HL-60 (cell line): ENCODE results near the gene MAT2A.

Source experiments
- DNase-seq, 2 experiments: peaks; one replicate each; pipeline ENCODE4 v3.0.0-alpha.2; 2010 to 2020; ENCODE audit warnings: low read depth in 1 of 2, low spot score in 1 of 2
- H3K27ac ChIP-seq: fragments of 250-450 bp; sonication (Bioruptor Pico); replicated peaks from 2 replicates; pipeline ENCODE4 v1.5.1; 2020; ENCODE audit warnings: mild to moderate bottlenecking, moderate library complexity
- H3K27me3 ChIP-seq: fragments of 250-450 bp; sonication (Bioruptor Pico); 2 replicates; pipeline ENCODE4 v1.5.1; 2021; ENCODE audit warnings: mild to moderate bottlenecking, moderate library complexity; ENCODE audit not compliant: insufficient read depth, poor library complexity, severe bottlenecking
- H3K4me3 ChIP-seq: replicated peaks from 2 replicates; pipeline ENCODE4 v1.5.1; 2011; ENCODE audit warnings: mild to moderate bottlenecking, control low read depth, low read length; ENCODE audit not compliant: insufficient read depth
- GABPA ChIP-seq: IDR thresholded peaks from 2 replicates; pipeline ENCODE4 v1.6.1; 2012; ENCODE audit warnings: low read depth
- POLR2AphosphoS5 ChIP-seq: IDR thresholded peaks from 2 replicates; pipeline ENCODE4 v1.6.1; 2012; ENCODE audit warnings: low read depth
- SPI1 ChIP-seq: IDR thresholded peaks from 2 replicates; pipeline ENCODE4 v1.6.1; 2012; ENCODE audit warnings: low read depth, mild to moderate bottlenecking, borderline replicate concordance
- TF ChIP-seq, protein P1 (sequence below): IDR thresholded peaks from one replicate; pipeline ENCODE4 v1.5.1; 2011; ENCODE audit warnings: low read length, control low read depth, inconsistent platforms; ENCODE audit not compliant: insufficient read depth
- TF ChIP-seq, protein P2 (sequence below): IDR thresholded peaks from 2 replicates; pipeline ENCODE4 v1.6.1; 2012; ENCODE audit warnings: low read depth; ENCODE audit not compliant: insufficient replicate concordance

Gene MAT2A

DNA sequence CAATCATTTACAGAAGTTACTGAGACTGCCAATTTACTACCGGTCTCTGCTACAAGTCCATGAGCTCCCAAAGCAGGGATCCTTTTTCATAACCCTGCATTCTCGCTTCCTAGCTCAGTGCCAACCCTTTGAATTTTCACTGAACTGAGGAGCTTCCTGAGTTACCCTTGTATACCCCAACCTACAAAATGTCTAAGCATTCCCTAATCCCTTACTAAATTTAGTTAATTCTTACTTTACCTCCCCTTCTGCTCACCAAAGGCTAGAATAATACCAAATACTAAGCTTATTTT is 9.6 kb downstream of the MAT2A start:
- Histone ChIP-seq H3K27me3 (no peaks in the 10 kb centered on the region), H3K27ac (no peak overlapping the region), H3K4me3 (no peak overlapping the region)
- DNase-seq = no peak
- TF ChIP-seq GABPA = no peak
- TF ChIP-seq, protein P1, sequence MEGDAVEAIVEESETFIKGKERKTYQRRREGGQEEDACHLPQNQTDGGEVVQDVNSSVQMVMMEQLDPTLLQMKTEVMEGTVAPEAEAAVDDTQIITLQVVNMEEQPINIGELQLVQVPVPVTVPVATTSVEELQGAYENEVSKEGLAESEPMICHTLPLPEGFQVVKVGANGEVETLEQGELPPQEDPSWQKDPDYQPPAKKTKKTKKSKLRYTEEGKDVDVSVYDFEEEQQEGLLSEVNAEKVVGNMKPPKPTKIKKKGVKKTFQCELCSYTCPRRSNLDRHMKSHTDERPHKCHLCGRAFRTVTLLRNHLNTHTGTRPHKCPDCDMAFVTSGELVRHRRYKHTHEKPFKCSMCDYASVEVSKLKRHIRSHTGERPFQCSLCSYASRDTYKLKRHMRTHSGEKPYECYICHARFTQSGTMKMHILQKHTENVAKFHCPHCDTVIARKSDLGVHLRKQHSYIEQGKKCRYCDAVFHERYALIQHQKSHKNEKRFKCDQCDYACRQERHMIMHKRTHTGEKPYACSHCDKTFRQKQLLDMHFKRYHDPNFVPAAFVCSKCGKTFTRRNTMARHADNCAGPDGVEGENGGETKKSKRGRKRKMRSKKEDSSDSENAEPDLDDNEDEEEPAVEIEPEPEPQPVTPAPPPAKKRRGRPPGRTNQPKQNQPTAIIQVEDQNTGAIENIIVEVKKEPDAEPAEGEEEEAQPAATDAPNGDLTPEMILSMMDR = no peak
- TF ChIP-seq POLR2AphosphoS5 = no peak
- TF ChIP-seq, protein P2, sequence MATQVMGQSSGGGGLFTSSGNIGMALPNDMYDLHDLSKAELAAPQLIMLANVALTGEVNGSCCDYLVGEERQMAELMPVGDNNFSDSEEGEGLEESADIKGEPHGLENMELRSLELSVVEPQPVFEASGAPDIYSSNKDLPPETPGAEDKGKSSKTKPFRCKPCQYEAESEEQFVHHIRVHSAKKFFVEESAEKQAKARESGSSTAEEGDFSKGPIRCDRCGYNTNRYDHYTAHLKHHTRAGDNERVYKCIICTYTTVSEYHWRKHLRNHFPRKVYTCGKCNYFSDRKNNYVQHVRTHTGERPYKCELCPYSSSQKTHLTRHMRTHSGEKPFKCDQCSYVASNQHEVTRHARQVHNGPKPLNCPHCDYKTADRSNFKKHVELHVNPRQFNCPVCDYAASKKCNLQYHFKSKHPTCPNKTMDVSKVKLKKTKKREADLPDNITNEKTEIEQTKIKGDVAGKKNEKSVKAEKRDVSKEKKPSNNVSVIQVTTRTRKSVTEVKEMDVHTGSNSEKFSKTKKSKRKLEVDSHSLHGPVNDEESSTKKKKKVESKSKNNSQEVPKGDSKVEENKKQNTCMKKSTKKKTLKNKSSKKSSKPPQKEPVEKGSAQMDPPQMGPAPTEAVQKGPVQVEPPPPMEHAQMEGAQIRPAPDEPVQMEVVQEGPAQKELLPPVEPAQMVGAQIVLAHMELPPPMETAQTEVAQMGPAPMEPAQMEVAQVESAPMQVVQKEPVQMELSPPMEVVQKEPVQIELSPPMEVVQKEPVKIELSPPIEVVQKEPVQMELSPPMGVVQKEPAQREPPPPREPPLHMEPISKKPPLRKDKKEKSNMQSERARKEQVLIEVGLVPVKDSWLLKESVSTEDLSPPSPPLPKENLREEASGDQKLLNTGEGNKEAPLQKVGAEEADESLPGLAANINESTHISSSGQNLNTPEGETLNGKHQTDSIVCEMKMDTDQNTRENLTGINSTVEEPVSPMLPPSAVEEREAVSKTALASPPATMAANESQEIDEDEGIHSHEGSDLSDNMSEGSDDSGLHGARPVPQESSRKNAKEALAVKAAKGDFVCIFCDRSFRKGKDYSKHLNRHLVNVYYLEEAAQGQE = no peak
- TF ChIP-seq SPI1 = no peak

DNA sequence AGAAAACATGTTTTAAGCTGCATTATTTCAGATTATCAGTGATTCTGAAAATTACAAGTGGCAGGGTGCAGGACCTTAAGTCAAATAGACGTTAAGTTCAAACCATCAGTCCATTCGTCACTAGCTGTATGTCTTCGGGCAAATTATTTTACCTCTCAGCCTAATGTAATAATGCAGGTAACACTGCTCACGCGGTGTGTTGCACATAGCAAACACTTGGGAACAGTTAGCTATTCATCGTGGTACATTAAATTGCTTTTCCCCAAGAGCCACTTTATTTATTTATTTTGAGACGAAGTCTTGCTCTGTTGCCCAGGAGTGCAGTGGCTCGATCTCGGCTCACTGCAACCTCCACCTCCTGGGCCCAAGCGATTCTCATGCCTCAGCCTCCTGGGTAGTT is 10.1 kb downstream of the MAT2A start:
- no peak for DNase-seq
- Histone ChIP-seq H3K4me3 (no peak overlapping the region), H3K27me3 (no peaks in the 10 kb centered on the region), H3K27ac (no peak overlapping the region)
- no peak for TF ChIP-seq GABPA
- TF ChIP-seq SPI1 = no peak
- TF ChIP-seq, protein P2 = no peak
- TF ChIP-seq, protein P1 = no peak
- no peak for TF ChIP-seq POLR2AphosphoS5

DNA sequence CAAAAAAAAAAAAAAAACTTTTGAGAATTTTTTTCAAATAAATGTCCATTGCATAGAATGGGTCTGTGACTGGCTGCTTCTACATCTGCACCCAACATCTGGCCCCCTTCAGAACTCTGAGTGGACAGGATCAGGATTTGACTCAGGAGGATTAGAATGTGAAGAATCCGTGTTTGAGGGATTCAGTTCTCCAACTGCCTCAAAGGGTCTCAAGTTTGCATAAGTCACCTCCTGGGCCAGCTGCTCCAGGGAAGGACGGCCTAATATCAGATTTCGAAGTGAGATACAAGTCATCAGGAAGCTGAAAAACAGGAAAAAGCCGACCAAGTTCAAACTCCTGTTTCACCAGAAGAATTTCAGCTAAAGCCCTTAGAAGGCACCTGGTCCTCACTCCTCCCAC is 10.9 kb downstream of the MAT2A start:
- Histone ChIP-seq H3K27ac (peak overlapping the region; percentile 54), H3K4me3 (no peak overlapping the region), H3K27me3 (no peaks in the 10 kb centered on the region)
- no peak for DNase-seq
- TF ChIP-seq, protein P2 = no peak
- TF ChIP-seq POLR2AphosphoS5 (no peak), GABPA (no peak), SPI1 (no peak)
- TF ChIP-seq, protein P1 = no peak
